ENCODE results near the gene UCHL3. TPM values are rescaled to one million over a fixed set of nuclear protein-coding genes. Genes with fewer than 3 reads are reported as not detected.

The UCHL3 gene
- total and polyA plus RNA-seq, 2 experiments from 2014 or later, result 64.6 to 143 TPM

- Histone ChIP-seq H2AFZ (no peak overlapping the region), H3K79me2 (replicated peaks; ENCODE audit: insufficient read depth) (no peaks in the 10 kb centered on the region), H4K20me1 (replicated peaks; ENCODE audit: insufficient read depth) (no peaks in the 10 kb centered on the region; the same call in 1 of the 2 replicates), H3K27ac (ENCODE audit: low read depth) (no peak overlapping the region), H3F3A (replicated peaks; ENCODE audit: low read depth) (no peaks in the 10 kb centered on the region), H3K27me3 (ENCODE audit: insufficient read depth) (no peaks in the 10 kb centered on the region), H3K36me3 (ENCODE audit: insufficient read depth) (no peaks in the 10 kb centered on the region), H3K4me3 (no peak overlapping the region), H3K9me2 (ENCODE audit: insufficient read depth) (no peaks in the 10 kb centered on the region), H3K4me2 (no peak overlapping the region), H3K4me1 (ENCODE audit: insufficient read depth) (peaks cover 6% of the 10 kb centered on the region)
- Mint-ChIP-seq H3K4me1 (peaks cover 6% of the 10 kb centered on the region; the same call in 2 of the 3 replicates), H3K27me3 (ENCODE audit: insufficient read depth, low read depth, poor library complexity) (peaks cover 2% of the 10 kb centered on the region), H3K27ac (no peak overlapping the region), H3K4me3 (no peak overlapping the region), H3K36me3 (ENCODE audit: low read depth) (peaks cover 12% of the 10 kb centered on the region; the same call in 2 of the 3 replicates), H3K9me3 (no peaks in the 10 kb centered on the region)
- no peak for DNase-seq (ENCODE audit: low spot score)
- ATAC-seq, result no peak
- TF ChIP-seq NANOG (IDR thresholded peaks at IDR 0.05; ENCODE audit: borderline replicate concordance), result no peak
- TF ChIP-seq JUNB (IDR thresholded peaks at IDR 0.05; ENCODE audit: unreplicated experiment), result no peak
- TF ChIP-seq ZNF462 (CRISPR knock-in tag; IDR thresholded peaks at IDR 0.05), result no peak
- TF ChIP-seq EZH2phosphoT487 (IDR thresholded peaks at IDR 0.05; ENCODE audit: unreplicated experiment), result no peak
- no peak for TF ChIP-seq EZH2 (IDR thresholded peaks at IDR 0.05; ENCODE audit: low read depth, unreplicated experiment)
- TF ChIP-seq, protein P1, sequence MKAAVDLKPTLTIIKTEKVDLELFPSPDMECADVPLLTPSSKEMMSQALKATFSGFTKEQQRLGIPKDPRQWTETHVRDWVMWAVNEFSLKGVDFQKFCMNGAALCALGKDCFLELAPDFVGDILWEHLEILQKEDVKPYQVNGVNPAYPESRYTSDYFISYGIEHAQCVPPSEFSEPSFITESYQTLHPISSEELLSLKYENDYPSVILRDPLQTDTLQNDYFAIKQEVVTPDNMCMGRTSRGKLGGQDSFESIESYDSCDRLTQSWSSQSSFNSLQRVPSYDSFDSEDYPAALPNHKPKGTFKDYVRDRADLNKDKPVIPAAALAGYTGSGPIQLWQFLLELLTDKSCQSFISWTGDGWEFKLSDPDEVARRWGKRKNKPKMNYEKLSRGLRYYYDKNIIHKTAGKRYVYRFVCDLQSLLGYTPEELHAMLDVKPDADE (IDR thresholded peaks at IDR 0.05), result no peak
Measured at GRCh38 chr13:75603038-75603437, 53.4 kb downstream of the UCHL3 start.

Data from GM23338 (cell line).